ENCODE measurements around the gene HMGCL. TPM values are rescaled to one million over a fixed set of nuclear protein-coding genes. Genes with fewer than 3 reads are reported as not detected.

HMGCL gene
- total and polyA plus RNA-seq, 2 of the 13 experiments (the other 11 are each of a cell fraction or from before 2014, with no cell fraction given) = 21.3 to 41.4 TPM

- TF ChIP-seq ETS1 (CRISPR knock-in tag; IDR thresholded peaks at IDR 0.05) = 0 out of 2 replicates have a peak, but pooled peaks have one; percentile 62
- peak; percentile 48; the same call in 1 of the 2 replicates for TF ChIP-seq FOXA3 (CRISPR knock-in tag; IDR thresholded peaks at IDR 0.05)
- no peak for TF ChIP-seq ZNF282 (IDR thresholded peaks at IDR 0.05; ENCODE audit: partially characterized antibody)
- no peak for TF ChIP-seq NFE2L1 (CRISPR knock-in tag; IDR thresholded peaks at IDR 0.05; ENCODE audit: borderline replicate concordance)
- no peak for TF ChIP-seq ATAD3A (CRISPR knock-in tag; IDR thresholded peaks at IDR 0.05)
- no peak for TF ChIP-seq HIC2 (CRISPR knock-in tag; IDR thresholded peaks at IDR 0.05; ENCODE audit: low read depth)
- TF ChIP-seq IKZF1 (IDR thresholded peaks at IDR 0.05) = no peak
- TF ChIP-seq CHD2 (IDR thresholded peaks at IDR 0.05; ENCODE audit: low read depth, low read length) = no peak
- no peak for TF ChIP-seq RFX5 (IDR thresholded peaks at IDR 0.05; ENCODE audit: low read depth, low read length)
- no peak for TF ChIP-seq ZNF720 (CRISPR knock-in tag; IDR thresholded peaks at IDR 0.05)
- TF ChIP-seq TGIF2 (CRISPR knock-in tag; IDR thresholded peaks at IDR 0.05) = no peak; the same call in 1 of the 2 replicates
- TF ChIP-seq ZNF33B (CRISPR knock-in tag; IDR thresholded peaks at IDR 0.05) = no peak
- TF ChIP-seq ZNF547 (CRISPR knock-in tag; IDR thresholded peaks at IDR 0.05) = no peak; the same call in none of the 2 replicates
- no peak for TF ChIP-seq RXRA (CRISPR knock-in tag; IDR thresholded peaks at IDR 0.05)
- peak; percentile 36; the same call in 1 of the 2 replicates for TF ChIP-seq ZXDC (CRISPR knock-in tag; IDR thresholded peaks at IDR 0.05)
- no peak for TF ChIP-seq ZFP37 (CRISPR knock-in tag; IDR thresholded peaks at IDR 0.05; ENCODE audit: borderline replicate concordance)
- TF ChIP-seq ELF3 (CRISPR knock-in tag; IDR thresholded peaks at IDR 0.05) = peak; percentile 94
- TF ChIP-seq, protein P1, sequence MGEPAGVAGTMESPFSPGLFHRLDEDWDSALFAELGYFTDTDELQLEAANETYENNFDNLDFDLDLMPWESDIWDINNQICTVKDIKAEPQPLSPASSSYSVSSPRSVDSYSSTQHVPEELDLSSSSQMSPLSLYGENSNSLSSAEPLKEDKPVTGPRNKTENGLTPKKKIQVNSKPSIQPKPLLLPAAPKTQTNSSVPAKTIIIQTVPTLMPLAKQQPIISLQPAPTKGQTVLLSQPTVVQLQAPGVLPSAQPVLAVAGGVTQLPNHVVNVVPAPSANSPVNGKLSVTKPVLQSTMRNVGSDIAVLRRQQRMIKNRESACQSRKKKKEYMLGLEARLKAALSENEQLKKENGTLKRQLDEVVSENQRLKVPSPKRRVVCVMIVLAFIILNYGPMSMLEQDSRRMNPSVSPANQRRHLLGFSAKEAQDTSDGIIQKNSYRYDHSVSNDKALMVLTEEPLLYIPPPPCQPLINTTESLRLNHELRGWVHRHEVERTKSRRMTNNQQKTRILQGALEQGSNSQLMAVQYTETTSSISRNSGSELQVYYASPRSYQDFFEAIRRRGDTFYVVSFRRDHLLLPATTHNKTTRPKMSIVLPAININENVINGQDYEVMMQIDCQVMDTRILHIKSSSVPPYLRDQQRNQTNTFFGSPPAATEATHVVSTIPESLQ (CRISPR knock-in tag; conservative IDR thresholded peaks at IDR 0.05) = no peak
- TF ChIP-seq ZNF589 (CRISPR knock-in tag; conservative IDR thresholded peaks at IDR 0.05) = peak; percentile 18
- no peak for TF ChIP-seq ZNF143 (CRISPR knock-in tag; IDR thresholded peaks at IDR 0.05)
- TF ChIP-seq CREM (IDR thresholded peaks at IDR 0.05) = peak; percentile 74
- TF ChIP-seq CREM (CRISPR knock-in tag; IDR thresholded peaks at IDR 0.05) = no peak
- TF ChIP-seq PPARG (CRISPR knock-in tag; conservative IDR thresholded peaks at IDR 0.05) = no peak
- TF ChIP-seq ONECUT2 (CRISPR knock-in tag; IDR thresholded peaks at IDR 0.05) = no peak
Observed at GRCh38 chr1:23800400-23801337, 24.6 kb downstream of the HMGCL start, which contains the start of gene GALE (continued).
